GM19239 (cell line): ENCODE results near the gene UNC5B.

ENCODE experiments used
- DNase-seq: peaks from one replicate; pipeline ENCODE4 v3.0.0; 2011; ENCODE audit warnings: low spot score; ENCODE audit not compliant: insufficient read length
- FAIRE-seq: peaks from 2 replicates; lab custom pipeline; 2011; peaks lifted over from hg19 to GRCh38; lab: Jason Lieb, UNC

Gene UNC5B

GRCh38 chr10:71250842-71251241, 38.5 kb downstream of the UNC5B start:
- DNase-seq (no peak), FAIRE-seq (no peak)

GRCh38 chr10:71251319-71251718, 38.9 kb downstream of the UNC5B start:
- no peak for FAIRE-seq
- DNase-seq: no peak

DNA sequence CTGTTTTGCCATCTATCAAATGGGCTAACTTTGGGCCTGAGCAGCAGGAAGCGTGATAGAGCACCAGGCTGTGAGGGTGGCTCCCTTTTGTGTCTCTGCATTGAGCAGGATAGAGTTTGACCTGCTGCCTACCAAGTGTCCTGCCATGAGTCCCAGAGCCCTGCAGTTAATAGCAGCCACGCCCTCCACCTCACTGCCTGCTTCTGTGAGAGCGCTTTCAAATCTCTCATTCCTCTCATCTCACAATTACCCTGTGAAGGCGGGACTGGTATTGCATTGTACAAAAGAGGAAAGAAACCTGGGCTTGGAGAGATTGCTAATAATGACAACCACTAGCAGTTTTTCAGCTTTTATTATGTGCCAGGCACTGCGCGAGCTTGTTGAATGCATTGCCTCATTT, 39.9 kb downstream of the UNC5B start:
- DNase-seq (no peak), FAIRE-seq (no peak)

DNA sequence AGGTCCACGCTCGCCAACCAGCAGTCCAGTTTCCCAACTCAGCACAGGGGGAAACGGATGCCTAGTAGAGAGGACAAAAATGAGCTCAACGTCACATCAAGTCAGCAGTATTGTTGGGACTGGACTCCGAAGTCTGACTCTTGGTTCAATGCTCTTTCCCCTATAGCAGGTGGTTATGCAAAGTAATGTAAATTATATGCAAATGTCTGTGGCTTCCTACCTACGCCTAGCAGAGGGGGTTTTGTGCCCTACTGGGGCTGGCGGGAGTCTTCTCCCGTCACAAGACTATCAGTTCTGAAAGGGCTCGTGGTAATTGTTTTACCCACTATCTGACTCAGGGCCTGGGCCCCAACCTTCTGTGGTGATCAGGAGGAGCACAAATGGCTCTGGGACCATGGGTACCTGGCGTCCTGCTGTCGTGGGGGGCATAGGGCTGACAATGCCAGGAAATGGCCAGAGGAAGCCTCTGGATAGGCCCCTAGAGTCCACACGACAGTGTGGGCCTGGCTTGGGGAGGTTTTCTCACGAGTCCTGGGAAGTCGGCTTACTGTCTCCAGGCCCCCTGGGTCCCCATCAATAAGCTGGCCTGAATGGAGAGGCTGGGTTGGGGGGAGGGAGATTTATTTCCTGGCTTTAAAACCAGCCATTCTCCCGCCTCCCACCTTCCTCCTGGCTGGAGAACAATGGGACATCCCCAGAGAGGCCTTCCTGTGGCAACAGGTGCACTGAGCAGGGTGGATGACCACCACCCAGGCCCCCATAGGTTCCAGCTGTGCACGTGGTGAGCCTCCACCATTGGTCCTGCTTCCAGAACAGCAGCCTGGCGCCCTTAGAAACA, 41.8 kb downstream of the UNC5B start:
- no peak for FAIRE-seq
- DNase-seq: no peak

DNA sequence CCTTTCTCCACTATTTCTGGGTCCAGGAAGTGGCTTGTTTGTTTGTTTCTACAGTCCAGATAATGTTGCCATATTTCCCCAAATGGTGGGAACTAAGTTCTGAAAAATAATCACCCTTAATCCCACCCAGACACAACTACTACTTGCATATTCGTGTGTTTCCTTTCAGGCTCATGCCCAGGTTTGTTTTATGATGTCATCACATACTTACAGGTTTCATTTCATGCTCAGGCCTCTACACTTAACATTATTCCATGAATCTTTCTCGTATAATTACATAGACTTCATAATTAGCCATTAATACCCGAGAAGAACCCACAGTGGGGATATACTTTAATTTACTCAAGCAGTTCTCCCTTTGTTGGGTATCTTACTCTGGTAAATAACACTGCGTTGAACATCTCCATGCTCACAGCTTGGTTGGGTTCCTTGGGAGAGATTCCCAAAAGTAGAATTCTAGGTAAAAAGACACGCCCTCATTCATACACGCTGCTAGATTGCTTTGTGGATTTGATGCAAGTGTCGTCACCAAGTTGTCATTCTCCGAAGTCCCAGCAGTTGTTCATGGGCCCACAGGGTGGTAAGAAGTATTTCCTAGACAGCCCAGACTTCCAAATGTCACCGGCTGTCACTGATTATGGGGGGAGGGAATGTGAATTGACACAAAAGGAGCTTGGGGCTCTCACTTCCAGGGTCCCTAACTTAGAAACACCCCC, 42.6 kb downstream of the UNC5B start:
- no peak for FAIRE-seq

DNA sequence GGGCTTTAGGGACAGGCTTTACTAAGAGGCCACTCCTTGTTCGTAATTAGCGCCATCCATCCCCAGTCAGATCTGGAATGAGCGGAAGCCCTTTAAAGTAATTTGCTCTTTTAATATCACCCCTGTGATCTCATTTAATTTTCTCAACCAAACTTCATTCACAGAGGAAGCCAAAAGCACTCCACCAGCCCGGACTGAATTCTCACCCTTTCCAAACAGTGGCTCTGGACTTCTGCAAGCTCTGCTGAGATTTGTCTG, 43.1 kb downstream of the UNC5B start:
- FAIRE-seq: no peak

More for the DNA sequence above, 42.6 kb downstream of the UNC5B start:
- no peak for DNase-seq

DNA sequence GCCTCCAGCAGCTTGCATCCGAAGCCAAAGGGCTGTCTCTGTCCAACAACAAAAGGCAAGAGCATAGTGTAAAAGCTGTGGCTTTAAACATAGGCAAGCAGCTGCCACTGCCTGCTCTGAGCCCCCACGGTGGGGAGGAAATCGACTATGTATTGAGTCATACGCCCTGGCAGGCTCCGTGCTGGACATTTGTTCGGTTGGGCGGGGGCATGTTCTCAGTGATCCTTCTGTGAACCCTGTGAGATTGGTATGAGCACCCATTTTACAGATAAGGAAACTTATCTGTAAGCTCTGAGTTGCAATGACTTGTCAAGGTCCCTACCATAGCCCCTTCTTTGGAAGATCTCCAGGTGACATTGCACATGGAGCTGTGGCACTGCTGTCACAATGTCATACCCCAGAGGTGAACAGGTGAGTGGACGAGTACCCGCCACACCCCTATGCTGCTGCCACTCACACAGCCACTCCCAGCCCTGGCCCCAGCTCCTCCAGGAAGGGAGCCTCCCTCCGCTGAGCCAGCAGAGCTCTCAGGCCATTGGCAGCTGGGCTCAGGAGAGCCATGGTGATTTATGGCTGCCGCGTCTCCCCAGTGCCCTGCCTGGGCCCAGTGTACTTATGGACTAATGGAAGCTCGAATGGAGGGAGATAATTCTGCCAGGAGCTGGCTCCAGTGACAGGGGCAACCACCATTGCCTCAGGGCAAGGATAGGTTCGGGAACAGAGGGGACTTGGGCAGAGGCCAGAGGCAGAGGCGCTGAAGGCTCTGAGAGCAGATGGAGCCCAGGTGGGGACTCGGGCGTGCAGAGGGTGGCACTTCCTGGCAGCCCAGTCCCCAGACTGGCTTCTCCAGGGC, 43.7 kb downstream of the UNC5B start:
- FAIRE-seq (no peak), DNase-seq (no peak)

More for the DNA sequence above, 43.1 kb downstream of the UNC5B start:
- no peak for DNase-seq

DNA sequence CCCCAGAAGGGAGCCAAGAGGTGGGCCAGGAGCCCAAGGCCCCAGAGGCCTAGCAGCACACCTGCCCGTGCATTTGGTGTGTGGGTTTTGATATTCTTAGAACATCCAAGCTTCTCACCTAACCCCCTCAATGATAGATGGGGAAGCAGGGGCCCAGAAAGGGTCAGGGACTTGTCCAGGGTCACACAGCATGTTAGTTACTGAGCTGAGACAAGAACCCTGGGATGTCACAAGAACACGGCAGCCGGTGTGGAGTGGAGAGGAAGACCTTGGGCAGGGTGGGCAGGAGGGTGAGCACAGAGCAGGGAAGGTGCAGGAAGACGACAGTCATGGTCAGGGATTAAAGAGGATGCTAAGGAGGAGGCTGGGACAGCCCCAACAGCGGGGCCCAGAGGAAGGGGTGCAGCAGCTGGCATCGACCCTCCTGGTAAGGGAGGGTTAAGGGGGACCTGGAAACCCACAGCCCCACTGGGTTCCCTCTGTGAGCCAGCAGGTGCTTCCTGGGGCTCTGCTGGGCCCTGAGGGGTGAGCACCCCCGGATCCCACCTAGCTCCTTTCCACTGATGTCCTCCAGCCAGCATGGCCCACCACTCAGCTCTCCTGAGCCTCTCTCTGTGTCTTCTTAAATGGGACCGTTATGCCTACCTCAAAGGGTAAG, 44.4 kb downstream of the UNC5B start:
- FAIRE-seq (no peak), DNase-seq (no peak)

- FAIRE-seq: no peak
Observed at GRCh38 chr10:71257319-71257997, 45.1 kb downstream of the UNC5B start.

DNA sequence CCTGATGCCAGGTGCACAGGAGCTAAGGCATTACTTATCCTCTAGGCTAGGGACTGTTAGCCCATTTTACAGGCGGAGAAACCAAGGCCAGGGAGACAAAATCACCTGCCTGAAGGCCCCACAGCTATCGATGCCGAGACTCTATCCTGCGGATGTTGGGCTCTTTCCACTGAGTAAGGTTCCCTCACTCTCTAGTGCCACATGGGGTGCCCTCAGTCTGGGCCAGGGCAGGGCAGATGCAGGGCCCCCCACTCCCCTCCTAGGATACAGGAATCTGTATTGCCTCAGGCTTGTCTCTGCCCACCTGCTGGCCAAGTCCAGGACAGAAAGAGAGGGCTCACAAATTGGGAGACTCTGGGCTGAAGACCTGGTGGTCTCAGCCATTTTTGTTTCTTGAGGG, 45.7 kb downstream of the UNC5B start:
- no peak for FAIRE-seq

More at GRCh38 chr10:71257319-71257997, 45.1 kb downstream of the UNC5B start:
- no peak for DNase-seq

DNA sequence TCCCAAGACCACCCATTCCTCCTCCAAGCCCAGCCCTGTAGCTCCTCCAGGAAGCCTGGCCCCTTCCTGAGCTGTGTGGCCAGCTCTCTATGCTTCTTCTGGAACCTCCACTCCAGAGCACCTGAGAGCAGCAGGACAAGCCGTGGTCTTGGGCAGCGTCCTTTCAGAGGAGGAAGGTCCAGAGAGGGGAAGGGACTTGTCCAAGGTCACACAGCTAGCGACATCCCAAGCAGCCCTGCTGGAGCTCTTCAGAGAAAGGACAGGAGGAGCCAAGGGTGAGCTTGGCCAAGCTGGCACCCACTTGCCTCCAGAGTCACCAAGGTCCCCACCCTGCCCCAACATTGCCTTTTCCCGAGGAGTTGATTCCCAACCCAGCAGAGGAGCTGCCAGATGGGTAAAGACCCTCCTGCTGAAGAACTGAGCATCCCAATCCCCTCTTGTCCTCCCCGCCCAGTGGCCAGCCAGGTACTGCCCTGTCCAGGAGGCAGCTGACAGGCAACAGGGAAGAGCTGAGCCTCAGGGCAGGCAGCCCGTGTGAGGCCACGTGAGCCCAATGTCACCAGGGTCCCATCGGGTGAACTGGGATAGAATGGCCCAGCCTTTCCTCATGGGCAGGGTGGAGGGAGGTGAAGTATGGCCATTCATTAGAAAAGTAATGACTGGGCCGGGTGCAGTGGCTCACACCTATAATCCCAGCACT, 46.2 kb downstream of the UNC5B start:
- no peak for FAIRE-seq
- DNase-seq: no peak

More for the DNA sequence above, 45.7 kb downstream of the UNC5B start:
- DNase-seq: no peak

- DNase-seq (no peak), FAIRE-seq (no peak)
Observed at GRCh38 chr10:71259282-71259681, 46.9 kb downstream of the UNC5B start.

- FAIRE-seq (no peak), DNase-seq (no peak)
Observed at GRCh38 chr10:71259815-71260501, 47.6 kb downstream of the UNC5B start.

- no peak for FAIRE-seq
Observed at GRCh38 chr10:71260622-71261325, 48.4 kb downstream of the UNC5B start.

GRCh38 chr10:71262027-71262426, 49.7 kb downstream of the UNC5B start:
- no peak for DNase-seq
- FAIRE-seq: no peak

More at GRCh38 chr10:71260622-71261325, 48.4 kb downstream of the UNC5B start:
- no peak for DNase-seq

- no peak for DNase-seq
- FAIRE-seq: no peak
Observed at GRCh38 chr10:71262817-71263216, 50.4 kb downstream of the UNC5B start.

DNA sequence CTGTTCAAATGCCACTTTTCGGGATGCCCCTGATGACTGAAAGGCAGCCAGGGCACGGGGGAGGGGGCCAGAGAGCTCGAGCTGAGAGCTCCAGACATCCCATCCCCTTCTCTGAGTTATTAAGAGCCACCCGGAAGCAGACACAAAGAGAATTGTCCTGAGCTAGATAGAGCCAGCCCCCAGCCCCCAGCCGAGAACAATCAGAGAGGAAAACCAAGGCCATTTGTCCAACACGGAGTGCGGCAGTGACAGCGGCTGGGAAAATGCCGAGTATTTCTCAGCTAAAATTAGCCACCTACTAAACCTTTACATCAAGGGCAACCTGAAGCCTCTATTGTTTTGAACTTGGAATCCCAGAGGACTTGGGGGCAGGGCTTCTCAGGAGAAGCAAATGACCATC, 51.0 kb downstream of the UNC5B start:
- FAIRE-seq (no peak), DNase-seq (no peak)
